ENCODE data around the gene CERK. TPM values are rescaled to one million over a fixed set of nuclear protein-coding genes. Genes with fewer than 3 reads are reported as not detected.

The CERK gene
- total and polyA plus RNA-seq, 2 of the 8 experiments (the other 6 are each of a cell fraction or from before 2014, with no cell fraction given), result 26.6 to 59.0 TPM

DNA sequence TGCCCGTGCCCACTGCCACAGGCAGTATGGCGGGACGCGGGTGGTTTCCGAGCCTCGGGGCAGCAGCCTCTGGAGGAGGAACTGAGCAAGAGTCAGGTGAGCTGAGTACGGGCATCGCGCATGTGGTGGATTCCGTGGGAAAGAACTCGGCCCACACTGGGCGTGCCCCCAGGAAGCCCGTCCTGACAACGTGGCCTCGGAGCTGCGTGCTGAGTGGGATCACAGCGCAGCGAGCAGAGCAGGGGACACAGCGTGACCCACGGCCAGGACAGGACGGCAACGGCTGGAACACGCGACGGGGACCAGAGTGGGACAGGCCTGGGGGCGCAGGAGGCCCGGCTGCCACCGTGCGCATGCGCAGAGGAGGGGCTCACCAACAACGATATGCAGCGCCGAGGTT is 36.8 kb downstream of the CERK start:
- WGBS, 2 experiments (ENCODE audit: extremely low coverage in 1 of 2, insufficient coverage in 1 of 2, insufficient read length in 1 of 2, insufficient replicate concordance in 2 of 2, low coverage in 1 of 2, low lambda C conversion rate in 2 of 2, missing lambda C conversion rate in 1 of 2), result 95% methylated on average over 31 of the region's 33 CpGs; no CpG with 5 or more reads in 1 of the 2 experiments
- H3K56ac ChIP-seq (replicated peaks; ENCODE audit: insufficient read length, low read depth, low read length), result no peak overlapping the region
- H3K4me1 ChIP-seq (replicated peaks in 1 of 4; ENCODE audit: control insufficient read depth in 3 of 4, insufficient read depth in 4 of 4, low read length in 3 of 4), result no peaks in the 10 kb centered on the region
- POLR2A ChIA-PET (ENCODE audit: partially characterized antibody), result interaction anchor here (0.6 kb wide), 1 partner anchor 12 kb away, joined by 3 read pairs; no protein-coding TSS in a partner anchor
- no peak overlapping the region for H3K27ac ChIP-seq (ENCODE audit: low read depth, low read length)
- no peak overlapping the region for H3K23ac ChIP-seq (ENCODE audit: insufficient read length)
- DNase-seq (ENCODE audit: low read depth in 1 of 2, low spot score in 2 of 2) (no peak), FAIRE-seq (no peak)
- H3K79me2 ChIP-seq (ENCODE audit: control insufficient read depth in 1 of 2, insufficient read depth in 2 of 2, low read length in 2 of 2), result no peaks in the 10 kb centered on the region
- H3K4ac ChIP-seq (replicated peaks; ENCODE audit: insufficient read length, low read depth, low read length), result no peak overlapping the region
- H3K4me3 ChIP-seq (ENCODE audit: extremely low read depth in 1 of 4, insufficient read depth in 2 of 4, low read depth in 3 of 4, low read length in 4 of 4), result no peak overlapping the region
- H2BK5ac ChIP-seq (ENCODE audit: low read depth, low read length), result no peak overlapping the region
- no peak overlapping the region for H4K8ac ChIP-seq (ENCODE audit: extremely low read depth, insufficient read depth, low read length)
- no peak overlapping the region for H2AFZ ChIP-seq (ENCODE audit: low read length)
- no peak overlapping the region for H3K9ac ChIP-seq (replicated peaks in 1 of 4; ENCODE audit: extremely low read depth in 1 of 4, low read depth in 3 of 4, low read length in 3 of 4)
- no peak overlapping the region for H4K5ac ChIP-seq (ENCODE audit: insufficient read length, low read depth, low read length)
- no peak overlapping the region for H4K91ac ChIP-seq (replicated peaks; ENCODE audit: insufficient read length, low read length)
- peaks cover 1 to 8% of the 10 kb centered on the region in 2 experiments for H4K20me1 ChIP-seq (replicated peaks in 1 of 2; ENCODE audit: control insufficient read depth in 1 of 2, insufficient read depth in 2 of 2, low read length in 2 of 2)
- H3K79me1 ChIP-seq (ENCODE audit: low read depth, low read length), result no peaks in the 10 kb centered on the region
- no peak overlapping the region for H2AK5ac ChIP-seq (ENCODE audit: low read depth, low read length)
- no peak overlapping the region for H3K4me2 ChIP-seq (ENCODE audit: insufficient read depth in 1 of 2, low read depth in 2 of 2, low read length in 2 of 2)
- peaks cover 0 to 29% (median 21%) of the 10 kb centered on the region in 4 experiments; a peak in 7 of 8 replicates for H3K36me3 ChIP-seq (ENCODE audit: control insufficient read depth in 2 of 4, insufficient read depth in 4 of 4, low read length in 3 of 4)
- H3K9me3 ChIP-seq (ENCODE audit: insufficient read depth in 2 of 2, low read depth in 1 of 2, low read length in 1 of 2), result no peaks in the 10 kb centered on the region
- no peaks in the 10 kb centered on the region for H3K23me2 ChIP-seq (ENCODE audit: low read depth, low read length)
- no peak overlapping the region for H2BK15ac ChIP-seq (ENCODE audit: low read length)
- no peak overlapping the region for H2BK12ac ChIP-seq (ENCODE audit: low read depth, low read length)
- H3K27me3 ChIP-seq (replicated peaks in 1 of 4; ENCODE audit: control insufficient read depth in 3 of 4, extremely low read depth in 1 of 4, insufficient read depth in 3 of 4, low read length in 3 of 4), result no peaks in the 10 kb centered on the region
- CTCF ChIA-PET (ENCODE audit: partially characterized antibody), result no interaction called here
- no peak overlapping the region for H3K18ac ChIP-seq (ENCODE audit: extremely low read depth, low read length)
- H3K14ac ChIP-seq (ENCODE audit: insufficient read length), result no peak overlapping the region
- no peak overlapping the region for H2BK120ac ChIP-seq (replicated peaks; ENCODE audit: low read depth, low read length)
- no peak overlapping the region for H2BK20ac ChIP-seq (ENCODE audit: low read length)
- TF ChIP-seq RBBP5 (IDR thresholded peaks at IDR 0.05; ENCODE audit: borderline replicate concordance, low read depth, low read length), result no peak
- TF ChIP-seq KDM4A (IDR thresholded peaks at IDR 0.05; ENCODE audit: low read depth, low read length, severe bottlenecking), result no peak
- TF ChIP-seq, protein P1, sequence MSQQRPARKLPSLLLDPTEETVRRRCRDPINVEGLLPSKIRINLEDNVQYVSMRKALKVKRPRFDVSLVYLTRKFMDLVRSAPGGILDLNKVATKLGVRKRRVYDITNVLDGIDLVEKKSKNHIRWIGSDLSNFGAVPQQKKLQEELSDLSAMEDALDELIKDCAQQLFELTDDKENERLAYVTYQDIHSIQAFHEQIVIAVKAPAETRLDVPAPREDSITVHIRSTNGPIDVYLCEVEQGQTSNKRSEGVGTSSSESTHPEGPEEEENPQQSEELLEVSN (IDR thresholded peaks at IDR 0.05), result no peak
- no peak for TF ChIP-seq EP300 (IDR thresholded peaks at IDR 0.05; ENCODE audit: borderline replicate concordance in 1 of 2, low read depth in 2 of 2, low read length in 2 of 2)
- TF ChIP-seq, protein P2, sequence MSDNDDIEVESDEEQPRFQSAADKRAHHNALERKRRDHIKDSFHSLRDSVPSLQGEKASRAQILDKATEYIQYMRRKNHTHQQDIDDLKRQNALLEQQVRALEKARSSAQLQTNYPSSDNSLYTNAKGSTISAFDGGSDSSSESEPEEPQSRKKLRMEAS (IDR thresholded peaks at IDR 0.05), result no peak
- TF ChIP-seq POLR2AphosphoS5 (IDR thresholded peaks at IDR 0.05; ENCODE audit: low read depth, low read length), result no peak
- TF ChIP-seq EZH2 (IDR thresholded peaks at IDR 0.05; ENCODE audit: low read depth, low read length, severe bottlenecking), result no peak
- no peak for TF ChIP-seq BACH1 (IDR thresholded peaks at IDR 0.05; ENCODE audit: low read length)
- no peak for TF ChIP-seq TCF12 (IDR thresholded peaks at IDR 0.05; ENCODE audit: low read depth, low read length)
- TF ChIP-seq, protein P3, sequence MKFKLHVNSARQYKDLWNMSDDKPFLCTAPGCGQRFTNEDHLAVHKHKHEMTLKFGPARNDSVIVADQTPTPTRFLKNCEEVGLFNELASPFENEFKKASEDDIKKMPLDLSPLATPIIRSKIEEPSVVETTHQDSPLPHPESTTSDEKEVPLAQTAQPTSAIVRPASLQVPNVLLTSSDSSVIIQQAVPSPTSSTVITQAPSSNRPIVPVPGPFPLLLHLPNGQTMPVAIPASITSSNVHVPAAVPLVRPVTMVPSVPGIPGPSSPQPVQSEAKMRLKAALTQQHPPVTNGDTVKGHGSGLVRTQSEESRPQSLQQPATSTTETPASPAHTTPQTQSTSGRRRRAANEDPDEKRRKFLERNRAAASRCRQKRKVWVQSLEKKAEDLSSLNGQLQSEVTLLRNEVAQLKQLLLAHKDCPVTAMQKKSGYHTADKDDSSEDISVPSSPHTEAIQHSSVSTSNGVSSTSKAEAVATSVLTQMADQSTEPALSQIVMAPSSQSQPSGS (IDR thresholded peaks at IDR 0.05; ENCODE audit: low read length), result no peak
- no peak for TF ChIP-seq SP1 (IDR thresholded peaks at IDR 0.05; ENCODE audit: low read depth, low read length)

All from H1 (cell line).